Right renal pelvis (tissue), 4 donors: ENCODE measurements around the gene SMARCB1. TPM values are rescaled to one million over a fixed set of nuclear protein-coding genes. Genes with fewer than 3 reads are reported as not detected.
"Not testable (repeated sequence)": the region's sequence is repeated elsewhere in the genome, so short reads cannot be mapped to it uniquely, and the experiment has no call there.

ENCODE experiments used
- DNase-seq, 4 donors: peaks; one replicate each; pipeline ENCODE4 v3.0.0-alpha.2; 2013; ENCODE audit warnings: low read depth in 4 of 4, low spot score in 3 of 4, missing footprints in 1 of 4
- polyA plus RNA-seq, 4 donors: library from polyadenylated mRNA; unstranded; fragments of 120-200 nt; gene quantifications; one replicate each; pipeline ENCODE4 v1.2.1, GENCODE V29; 2013; ENCODE audit not compliant: insufficient read length in 4 of 4

The SMARCB1 gene
- polyA plus RNA-seq, 4 donors: 193 to 206 (median 194) TPM

GRCh38 chr22:23841736-23842445, 55.1 kb downstream of the SMARCB1 start:
- DNase-seq: no peak

- DNase-seq: no peak
Measured at GRCh38 chr22:23842599-23842998, 55.8 kb downstream of the SMARCB1 start.

DNA sequence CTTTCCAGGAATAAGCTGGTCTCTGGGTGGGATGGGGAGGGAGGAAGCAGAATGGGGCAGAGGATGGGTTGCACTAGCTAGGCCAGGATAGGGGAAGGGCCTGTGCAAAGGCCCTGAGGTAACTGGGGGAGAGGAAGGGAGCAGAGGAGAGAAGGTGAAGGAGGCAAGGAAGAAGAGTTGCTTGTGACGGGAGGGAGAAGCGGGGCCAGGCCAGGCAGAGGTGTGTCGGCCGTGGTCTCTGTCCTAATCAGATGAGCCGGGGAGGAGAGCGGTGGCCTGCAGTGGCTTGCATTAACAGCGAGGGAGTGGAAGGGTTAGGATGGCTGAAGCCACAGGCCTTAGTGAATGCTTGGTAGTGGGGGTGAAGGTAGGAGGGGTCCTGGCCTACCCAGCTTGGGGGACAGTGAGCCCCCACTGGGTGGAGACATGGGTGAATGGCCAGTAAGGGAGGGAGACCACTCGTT, 58.0 kb downstream of the SMARCB1 start:
- DNase-seq: no peak

- no peak for DNase-seq
Measured at GRCh38 chr22:23845265-23846080, 58.7 kb downstream of the SMARCB1 start.

- DNase-seq: no peak
Measured at GRCh38 chr22:23846081-23846469, 59.3 kb downstream of the SMARCB1 start.

DNA sequence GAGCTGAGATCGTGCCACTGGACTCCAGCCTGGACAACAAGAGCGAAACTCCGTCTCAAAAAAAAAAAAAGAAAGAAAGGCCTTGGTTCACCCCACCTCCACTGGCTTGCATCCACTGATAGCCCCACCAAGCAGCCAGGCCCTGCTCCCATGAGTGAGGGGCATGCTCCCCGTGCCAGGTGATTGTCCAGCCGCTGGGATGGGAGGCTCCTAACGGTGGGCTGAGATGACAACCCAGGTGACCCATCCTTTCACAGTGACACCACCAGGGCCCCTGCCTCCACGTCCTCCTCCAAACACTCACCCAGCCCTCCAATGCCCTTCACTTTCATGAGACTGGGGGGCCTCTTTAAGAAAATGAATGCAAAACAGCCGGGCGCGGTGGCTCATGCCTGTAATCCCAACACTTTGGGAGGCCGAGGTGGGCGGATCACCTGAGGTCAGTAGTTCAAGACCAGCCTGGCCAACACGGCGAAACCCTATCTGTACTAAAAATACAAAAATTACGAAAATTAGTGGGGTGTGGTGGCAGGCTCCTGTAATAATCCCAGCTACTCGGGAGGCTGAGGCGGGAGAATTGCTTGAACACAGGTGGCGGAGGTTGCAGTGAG, 60.6 kb downstream of the SMARCB1 start:
- DNase-seq: no peak

DNA sequence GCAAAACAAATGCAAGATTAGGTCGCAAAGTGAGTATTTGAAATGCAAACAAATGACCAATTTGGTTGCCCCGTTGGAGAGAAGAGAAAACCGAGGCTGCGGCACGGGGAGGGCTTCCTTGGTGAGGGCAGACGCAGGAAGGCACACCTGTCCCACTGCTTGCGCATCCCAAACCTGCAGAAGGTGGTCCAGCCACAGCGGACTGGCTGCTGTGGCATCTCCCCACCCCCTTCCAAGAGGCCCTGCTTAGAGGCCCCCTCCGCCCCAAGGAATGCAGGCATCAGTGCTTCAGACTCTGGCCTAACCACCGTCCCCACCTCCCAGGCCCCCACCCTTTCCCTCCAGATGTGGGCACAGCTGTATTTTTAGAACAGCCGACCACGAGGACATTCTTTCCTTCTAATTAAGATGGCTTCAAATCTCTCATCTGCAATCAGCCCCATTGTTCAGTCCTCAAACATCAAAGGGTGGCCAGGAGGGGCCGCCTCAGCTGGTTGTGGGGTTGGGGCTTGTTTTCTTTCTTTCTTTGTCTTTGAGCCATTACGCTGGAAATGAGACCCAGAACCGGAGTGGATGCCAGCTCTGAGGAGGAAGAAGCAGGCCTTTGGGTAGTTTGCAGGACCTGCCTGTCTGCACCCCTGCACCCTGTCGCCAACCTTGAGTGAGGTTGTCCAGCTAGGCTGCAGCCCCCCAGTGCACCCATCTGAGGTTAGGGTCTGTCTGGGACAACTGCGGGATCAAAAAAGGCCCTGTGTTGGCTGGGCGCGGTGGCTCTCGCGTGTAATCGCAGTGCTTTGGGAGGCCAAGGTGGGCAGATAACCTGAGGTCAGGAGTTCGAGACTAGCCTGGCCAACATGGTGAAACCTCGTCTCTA, 61.5 kb downstream of the SMARCB1 start:
- DNase-seq: no peak

DNA sequence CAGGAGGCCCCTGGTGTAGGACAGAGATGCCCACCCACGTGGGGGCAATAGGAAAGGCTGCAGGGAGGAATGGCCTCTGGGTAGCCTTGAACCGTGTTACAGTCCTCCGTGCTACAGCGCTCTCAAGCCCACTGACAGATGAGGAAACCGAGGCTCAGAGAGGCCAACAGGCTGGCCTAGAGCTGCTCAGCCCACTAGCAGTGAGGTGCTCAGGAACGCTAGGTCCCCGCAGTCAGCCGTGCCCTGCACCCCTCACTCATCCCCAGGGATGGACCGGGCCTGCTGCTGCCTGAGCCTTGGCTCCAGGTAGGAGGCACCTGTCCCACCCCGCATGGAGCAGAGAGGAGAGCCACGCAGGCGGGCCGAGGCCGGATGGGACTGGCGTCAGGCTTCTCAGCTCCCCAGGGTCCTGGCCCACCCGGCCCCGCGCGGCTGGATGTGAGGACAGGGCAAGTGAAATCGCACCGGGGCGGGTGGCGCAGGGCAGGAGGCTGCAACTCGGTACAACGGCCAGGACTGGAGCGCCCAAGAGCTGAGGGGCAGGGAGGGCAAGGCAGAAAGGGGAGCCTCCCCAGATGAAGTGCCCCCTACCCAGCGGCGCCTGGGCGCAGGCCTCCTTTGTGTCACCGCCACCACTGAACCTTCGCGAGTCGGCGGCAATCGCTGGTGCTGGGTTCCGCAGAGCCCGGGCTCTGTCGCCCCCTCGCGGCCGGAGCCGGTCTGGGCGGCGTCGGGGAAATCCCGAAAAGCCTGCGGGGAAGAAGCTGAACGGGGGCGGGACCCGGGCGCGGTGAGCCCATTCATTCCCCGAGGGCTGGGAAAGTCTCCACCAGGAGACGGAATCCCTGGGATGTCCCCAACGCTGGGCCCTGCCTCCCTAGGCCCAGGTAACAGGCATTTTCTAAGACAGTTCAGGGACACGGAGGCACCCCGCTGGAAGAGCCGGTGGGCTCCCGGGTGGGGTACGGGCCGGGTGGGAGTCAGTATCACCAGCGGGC, 62.5 kb downstream of the SMARCB1 start:
- DNase-seq: peak in 2 of 4 donors; percentile 73 to 79

- no peak for DNase-seq
Measured at GRCh38 chr22:23850136-23850611, 63.4 kb downstream of the SMARCB1 start.

DNA sequence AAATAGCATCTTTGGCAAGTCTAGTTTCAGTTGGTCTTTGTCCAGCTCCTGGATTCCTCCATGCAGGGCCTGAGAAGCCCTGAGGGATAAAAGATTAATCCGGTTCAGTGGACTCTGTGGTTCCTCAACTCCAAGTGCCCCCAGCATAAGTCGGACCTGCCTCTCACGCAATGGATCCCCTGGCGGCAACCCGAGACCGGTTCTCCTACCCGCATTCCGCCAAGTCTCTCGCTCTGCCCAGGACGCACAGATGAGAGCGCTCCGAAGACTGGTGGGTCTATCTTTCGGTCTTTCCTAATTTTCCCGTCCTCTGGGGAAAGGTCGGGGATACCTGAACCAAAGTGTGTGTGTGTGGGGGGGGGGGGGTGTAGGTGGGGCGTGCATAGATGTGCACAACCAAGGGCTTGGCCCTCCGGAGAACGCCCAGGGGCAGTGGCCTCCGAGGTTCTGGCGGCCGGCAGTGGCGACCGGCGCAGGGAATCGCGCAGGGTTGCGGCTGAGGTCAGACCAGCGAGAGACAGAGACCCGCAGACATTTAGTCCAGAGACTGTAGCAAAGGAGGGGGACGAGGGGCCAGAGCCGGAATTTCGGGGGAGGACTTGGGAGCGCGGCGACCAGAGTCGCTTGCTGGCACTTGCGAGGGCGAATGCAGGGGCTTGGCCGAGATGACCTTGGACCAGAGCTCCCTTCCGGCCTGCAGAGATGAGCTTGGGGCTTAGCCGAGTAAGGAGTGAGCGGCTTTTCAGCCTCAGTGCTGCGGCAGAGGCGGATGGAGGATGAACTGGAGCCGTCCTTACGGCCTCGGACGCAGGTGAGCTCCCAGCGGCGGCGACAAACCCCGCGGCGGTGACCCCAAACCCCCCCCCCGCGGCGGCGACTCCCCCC, 70.2 kb downstream of the SMARCB1 start:
- no peak for DNase-seq

DNA sequence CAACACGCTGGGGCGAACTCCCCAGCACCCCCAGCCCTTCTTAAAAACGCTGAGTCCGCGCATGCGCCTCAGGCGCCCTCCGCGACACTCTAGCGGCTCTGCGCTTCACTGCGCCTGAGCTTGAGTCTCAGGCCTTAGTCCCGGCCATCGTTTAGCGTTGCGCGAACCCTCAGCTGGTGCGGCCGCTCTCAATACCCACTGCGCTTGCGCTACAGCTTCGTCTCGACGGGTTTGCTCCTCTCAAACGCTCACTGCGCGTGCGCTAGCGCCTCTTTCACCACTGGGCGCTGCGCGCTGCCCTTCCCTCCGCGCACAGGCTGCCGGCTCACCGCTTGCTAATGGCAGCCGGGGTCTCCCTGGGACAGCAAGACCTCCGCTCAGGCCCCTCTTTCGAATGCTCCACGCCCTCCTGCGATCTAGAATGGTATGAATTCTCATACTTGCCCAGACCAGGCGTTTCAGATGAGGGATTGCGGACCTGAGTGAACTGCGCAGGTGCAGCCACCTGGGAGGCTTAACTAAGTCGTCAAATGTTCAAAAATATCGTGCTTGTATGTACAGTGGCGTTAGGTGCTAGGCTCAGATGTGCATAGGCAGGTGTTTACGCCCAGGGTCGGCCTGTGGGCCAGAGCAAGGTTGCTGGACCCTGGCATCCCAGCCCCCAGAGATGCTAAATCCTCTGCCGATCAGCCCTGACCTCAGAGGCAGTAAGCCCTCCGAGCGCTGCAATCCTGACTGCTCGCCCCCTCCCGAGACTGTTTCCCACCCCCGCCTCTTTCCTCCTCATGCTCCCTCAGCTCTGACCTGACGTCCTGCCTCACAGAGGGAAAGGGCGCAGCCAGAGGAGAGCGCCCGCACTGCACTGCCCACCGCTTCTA, 71.1 kb downstream of the SMARCB1 start, which contains the start of gene SLC2A11:
Gene SLC2A11, plus strand, starts transcription at position 270 of the 878 bp plus-strand sequence. Its CDS starts 125 bp downstream, at position 395.
- peak; percentile 96 to 98 (median 97) for DNase-seq

DNA sequence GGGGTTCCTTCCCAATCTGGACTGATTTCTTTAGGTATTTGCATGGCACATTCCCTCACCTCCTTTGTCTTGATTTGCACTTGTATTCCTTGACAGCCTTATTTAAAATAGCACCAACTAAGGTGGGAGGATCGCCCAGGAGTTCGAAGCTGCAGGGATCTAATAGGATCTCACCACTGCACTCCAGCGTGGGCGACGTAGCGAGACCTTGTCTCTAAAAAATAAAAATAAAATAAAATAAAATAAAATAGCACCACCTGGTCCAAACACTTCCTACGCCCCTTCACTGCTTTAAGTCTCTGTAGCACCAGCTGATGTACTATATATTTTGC, 71.7 kb downstream of the SMARCB1 start:
- DNase-seq: no peak

- DNase-seq: no peak
Measured at GRCh38 chr22:23859201-23859600, 72.4 kb downstream of the SMARCB1 start.

GRCh38 chr22:23860187-23860586, 73.4 kb downstream of the SMARCB1 start:
- not testable (repeated sequence) for DNase-seq

- no peak for DNase-seq
Measured at GRCh38 chr22:23862103-23862502, 75.3 kb downstream of the SMARCB1 start.

GRCh38 chr22:23864499-23865154, 77.9 kb downstream of the SMARCB1 start:
- not testable (repeated sequence) for DNase-seq

- no peak for DNase-seq
Measured at GRCh38 chr22:23868580-23868979, 81.8 kb downstream of the SMARCB1 start.
